HG03520 (cell line): ENCODE measurements around the gene DSG3.

Source experiments
- ATAC-seq: cut with Tn5 transposase; IDR thresholded peaks from one replicate; pipeline ENCODE4 v1.9.1; 2021; ENCODE audit warnings: mild to moderate bottlenecking, moderate library complexity; ENCODE audit not compliant: unreplicated experiment

DSG3 gene

DNA sequence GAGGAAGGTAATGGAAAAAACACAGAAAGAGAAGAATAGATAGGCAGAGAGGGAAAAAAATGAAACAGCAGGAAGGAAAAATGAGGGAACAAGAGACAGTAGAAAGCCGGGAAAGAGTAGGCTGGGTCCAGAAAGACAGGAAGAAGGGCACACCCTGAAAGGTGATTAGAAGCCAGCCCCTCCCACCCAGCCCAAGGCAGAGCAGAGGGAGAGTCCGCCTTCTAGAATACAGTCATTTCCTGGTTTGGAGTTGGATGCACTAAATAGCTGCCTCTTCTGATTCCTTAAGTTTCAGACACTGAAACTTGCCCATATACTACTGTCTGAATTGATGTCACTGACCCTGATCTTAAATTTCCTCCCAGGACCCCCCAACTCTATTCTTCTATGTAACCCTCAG is 17.9 kb upstream of the DSG3 start:
- no peak for ATAC-seq

DNA sequence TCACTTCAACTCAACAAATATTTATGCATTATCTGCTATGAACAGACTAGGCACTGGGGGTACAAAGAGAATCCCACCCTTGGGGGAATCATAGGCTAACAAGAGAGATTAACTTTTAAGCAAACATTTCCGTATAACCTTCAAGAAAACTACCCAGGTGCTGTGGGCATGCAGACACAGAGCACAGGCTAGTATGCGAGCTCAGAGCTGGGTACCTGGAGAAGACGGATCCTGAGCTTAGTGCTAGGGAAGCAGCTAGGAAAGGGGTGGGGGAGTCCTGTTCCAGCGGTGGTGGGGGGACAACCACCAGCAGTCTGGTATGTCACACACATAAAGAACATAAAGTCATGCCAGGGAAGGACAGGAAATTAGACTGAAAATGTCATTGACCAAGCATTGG is 17.5 kb upstream of the DSG3 start:
- ATAC-seq, result no peak

DNA sequence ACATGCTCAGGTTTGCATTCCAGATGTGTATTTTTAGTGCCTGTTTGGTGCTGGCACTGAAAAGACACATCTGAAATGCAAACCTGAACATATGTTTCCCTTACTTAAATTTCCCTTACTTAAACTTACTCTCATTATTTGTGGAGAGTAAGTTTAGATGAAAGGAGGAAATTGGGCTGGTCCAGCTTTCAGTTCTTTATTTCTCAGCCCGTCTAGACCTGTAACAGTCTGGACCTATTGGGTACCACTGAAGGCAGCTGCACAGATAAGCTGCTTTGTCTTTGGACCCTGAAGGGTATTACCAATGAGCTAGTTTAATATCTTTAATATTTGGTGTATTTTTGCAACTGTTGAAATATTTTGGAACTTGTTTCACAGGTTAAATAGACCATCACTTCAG is 17.0 kb upstream of the DSG3 start:
- no peak for ATAC-seq

DNA sequence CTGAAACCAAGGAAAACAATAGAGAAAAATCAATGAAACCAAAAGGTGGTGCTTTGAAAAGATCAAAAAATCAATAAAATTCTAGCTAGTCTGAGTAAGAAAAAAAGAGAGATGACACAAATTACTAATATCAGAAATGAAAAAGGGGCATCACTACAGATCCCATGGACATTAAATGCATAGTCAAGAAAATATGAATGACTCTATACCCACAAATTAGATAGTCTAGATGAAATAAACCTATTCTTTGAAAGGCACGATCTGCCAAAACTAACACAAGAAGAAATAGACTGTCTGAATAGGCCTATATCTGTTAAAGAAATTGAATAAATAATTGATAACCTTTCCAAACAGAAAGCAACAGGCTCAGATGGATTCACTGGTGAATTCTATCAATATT is 15.2 kb upstream of the DSG3 start:
- ATAC-seq, result no peak

DNA sequence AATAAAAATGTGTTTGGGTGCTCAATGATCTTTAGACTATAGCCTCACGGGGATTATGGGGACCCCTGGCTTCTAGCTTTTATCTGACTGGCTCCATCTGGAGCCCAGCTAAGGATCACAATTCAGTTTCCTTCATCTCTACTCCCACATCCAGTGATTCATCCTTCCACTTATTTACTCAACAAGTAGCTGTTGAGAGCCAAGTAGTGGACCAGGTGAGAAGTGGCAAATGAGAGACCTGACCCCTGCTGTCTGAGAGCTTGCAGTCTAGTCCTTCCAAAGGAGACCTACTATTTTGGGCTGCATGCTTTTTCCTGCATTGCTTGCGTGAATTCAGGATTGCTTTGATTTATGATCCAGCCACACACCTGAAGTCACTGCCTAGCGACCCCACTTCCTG is 10.7 kb upstream of the DSG3 start:
- no peak for ATAC-seq

DNA sequence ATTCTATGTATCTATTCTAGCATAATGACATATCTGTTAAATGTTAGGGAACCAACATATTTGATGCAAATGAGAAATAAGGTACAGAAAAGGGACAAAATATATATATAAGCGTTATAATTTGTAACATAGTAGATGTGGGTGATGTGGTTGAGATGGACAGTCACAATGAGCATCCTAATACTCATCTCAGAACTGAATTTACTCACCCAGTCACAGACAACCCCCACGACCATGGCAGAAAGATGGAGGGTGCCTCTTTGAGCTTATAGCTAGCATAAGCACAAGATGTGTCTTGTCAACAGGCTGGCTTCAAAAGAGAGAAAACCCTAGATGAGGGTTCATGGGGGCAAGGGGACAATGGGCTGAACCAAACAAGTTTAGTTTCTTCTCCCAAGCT is 9.1 kb upstream of the DSG3 start:
- peak; percentile 89 for ATAC-seq

DNA sequence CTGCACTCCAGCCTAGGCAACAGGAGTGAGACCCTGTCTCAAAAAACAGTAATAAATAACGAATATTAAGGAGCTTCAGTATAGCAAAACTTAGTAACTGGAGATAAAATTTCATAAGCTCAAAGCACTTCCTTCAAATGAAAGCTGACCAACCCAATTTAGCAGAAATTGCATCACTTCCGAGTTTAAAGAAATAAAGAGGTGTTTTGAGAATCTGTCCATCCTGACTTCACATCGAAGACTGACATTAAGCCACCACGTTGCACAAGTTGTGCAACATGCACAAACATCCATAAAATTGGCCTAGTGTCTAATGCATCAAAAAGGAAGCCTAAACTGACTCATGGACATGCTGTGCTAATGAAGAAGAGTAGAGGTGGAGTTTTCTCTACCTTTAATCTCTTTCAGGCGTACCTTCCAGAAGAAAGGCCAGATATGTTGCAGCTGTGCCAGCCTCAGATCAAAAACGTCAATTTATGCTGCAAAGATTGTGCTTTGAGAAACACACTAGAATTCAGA is 7.7 kb upstream of the DSG3 start:
- no peak for ATAC-seq

DNA sequence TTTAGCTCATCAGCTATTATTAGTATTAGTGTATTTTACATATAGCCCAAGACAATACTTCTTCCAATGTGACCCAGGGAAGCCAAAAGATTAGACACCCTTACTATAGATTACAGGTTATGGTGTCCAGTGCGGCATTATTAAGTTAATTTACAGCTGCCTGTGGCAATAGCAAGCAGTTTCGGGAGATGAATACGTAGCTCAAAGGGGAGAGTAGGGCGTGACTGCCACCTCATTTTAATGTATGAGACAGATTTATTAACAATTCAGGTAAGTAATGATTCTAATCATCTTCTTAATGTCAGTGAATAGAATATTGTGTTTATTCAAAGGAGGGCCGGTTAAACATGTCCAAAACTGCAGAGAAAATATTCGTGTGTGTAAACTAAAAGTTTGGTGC is 6.8 kb upstream of the DSG3 start:
- ATAC-seq, result no peak

DNA sequence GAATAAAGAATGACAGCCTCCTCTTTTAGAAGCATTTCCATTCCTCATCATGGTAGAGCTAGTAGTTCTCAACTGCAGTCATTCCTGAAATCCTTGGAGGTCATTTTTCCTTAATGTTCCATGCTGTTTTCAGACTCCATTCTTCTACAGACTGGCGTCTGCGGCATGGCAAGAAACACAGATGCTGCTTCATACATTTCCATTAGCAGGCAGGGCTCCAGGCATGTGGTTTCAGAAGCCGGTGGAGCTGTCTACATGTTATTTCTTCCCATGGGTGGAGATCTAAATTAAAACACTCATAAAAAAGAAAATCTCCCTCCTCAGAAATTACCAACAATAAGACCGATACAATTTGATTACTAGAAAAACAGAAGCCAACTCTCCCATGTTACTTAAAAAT is 6.0 kb upstream of the DSG3 start:
- no peak for ATAC-seq

DNA sequence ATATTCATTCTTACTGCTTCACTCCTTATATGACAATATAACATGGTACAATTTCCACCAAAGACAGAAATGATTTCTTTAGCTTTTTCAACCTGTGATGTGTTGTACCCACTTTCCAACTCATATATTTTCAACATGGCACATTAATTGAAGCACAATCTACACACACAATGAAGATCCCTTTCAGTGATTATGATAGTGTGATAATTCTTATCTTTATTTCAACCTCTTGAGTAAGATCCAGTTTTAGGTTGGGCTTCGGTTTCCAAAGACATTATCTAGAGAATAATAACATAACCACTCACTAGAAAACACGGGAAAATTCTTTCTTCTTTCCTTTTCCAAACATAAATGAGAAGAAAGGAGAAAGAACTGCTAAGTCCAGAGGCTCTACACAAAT is 3.4 kb upstream of the DSG3 start:
- ATAC-seq, result no peak

DNA sequence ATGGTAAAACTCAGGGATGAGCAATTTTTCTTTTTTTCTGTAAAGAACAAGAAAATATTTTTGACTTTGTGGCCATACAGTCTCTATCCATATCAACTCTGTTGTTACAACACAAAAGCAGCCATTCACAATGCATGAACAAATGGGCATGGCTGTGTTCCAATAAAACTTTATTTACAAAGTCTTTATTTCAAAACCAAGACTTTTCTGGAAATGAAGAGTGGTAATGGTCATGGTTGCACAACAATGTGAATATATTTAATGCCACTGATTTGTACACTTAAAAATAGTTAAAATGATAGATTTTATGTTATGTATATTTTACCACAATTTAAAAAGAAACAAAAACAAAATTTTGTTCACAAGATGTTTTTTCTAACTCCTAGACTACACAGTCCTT is 1.6 kb upstream of the DSG3 start:
- ATAC-seq, result no peak

DNA sequence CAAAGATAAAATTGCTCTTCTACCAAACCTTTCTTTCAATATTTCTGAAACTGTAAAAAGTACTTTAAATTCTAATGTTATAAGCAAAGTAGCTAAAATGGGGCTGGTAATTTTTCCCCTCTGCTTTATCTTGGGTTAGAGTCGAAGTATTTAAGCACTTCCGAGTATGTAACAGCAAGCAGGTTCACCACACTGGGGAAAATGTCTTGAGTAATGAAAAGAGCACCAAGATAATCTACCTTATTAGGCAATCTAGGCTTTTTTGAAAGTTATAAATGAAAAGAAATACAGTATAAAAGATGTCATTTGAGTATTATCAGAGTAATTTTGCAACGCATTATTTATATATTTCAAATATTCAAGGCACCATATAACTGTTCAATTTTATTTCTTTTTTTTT is 687 bp upstream of the DSG3 start:
- ATAC-seq, result no peak

DNA sequence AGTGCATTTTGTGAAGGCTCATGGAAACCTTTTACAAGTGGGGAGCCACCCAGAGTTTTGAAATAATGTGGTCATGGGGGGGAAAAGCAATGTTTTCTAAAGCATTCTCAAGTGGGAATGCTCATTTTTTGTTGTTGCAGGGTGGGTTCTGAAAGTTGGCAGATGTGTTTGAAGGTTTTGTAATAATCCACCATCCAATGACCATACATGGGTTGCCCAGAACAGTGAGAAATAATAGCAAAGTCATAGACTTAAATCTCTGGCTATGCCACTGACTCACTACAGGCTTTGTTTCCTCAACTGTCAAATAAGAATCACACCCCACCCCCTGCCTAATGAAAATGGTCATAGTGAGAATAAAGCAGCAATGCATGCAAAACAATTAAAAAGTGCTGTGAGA is 2.9 kb downstream of the DSG3 start:
- no peak for ATAC-seq

DNA sequence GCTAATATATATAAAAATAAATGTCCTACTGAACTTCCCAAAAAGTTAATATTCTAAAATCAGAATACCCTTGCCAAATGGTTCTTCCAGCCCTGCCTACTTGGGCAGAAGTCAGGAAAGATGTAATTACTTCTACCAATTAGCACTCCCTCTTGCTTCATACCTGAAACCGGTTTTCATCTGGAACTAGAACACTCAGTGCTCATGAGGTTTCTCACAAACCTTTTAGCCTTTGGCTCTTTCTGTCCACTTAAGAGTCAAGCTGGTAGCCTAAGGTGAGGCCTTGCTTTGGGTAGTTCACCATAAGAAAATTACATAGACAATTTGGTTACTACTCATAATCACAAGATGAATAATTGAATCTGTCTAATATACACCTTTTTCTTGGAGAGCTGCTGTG is 4.1 kb downstream of the DSG3 start:
- no peak for ATAC-seq

DNA sequence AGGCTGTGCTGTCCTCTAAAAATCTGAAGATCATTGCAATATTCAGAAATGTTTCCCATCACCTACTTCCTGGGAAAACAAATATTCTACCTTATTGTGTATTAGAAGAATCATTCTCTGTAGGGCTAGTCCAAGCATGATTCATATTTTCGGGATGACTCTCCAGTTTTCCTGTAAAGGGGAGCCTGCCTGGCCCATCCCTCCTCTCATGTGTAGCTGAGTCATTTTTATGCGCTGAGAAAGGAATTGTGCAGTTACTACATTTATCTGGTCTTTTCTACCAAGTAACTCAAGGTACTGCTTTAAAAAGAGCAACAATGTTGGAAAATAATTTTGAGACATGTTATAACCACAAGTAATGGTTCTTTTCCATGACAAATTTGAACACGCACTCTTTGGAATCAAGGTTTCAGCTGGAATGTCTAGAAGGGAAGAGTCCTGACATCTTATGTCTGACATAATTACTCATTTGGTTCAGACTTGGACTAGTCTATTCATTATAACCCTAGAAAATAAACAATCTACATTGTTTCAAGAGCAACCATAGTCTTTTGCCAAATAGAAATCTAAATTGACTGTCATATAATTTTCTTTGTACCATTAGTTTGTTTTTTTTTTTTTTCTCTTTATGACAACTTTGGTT is 6.6 kb downstream of the DSG3 start:
- no peak for ATAC-seq

DNA sequence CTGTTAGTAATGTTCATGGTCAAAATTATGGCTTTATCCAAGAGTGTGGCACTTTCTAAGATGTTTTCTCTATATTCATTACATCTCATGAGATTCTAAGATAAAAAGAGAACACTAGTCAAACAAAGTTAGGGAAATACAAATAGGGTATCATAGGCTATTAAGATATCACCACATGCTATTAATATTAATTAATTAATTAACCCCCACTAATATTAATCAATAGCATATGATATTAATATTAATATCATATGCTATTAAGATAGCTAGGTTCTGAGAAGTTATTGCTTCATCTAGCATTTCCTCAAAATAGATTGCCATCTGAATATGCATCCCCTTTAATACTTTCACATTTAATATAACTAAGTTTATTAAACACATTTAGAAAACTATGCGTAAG is 22.1 kb downstream of the DSG3 start:
- no peak for ATAC-seq

DNA sequence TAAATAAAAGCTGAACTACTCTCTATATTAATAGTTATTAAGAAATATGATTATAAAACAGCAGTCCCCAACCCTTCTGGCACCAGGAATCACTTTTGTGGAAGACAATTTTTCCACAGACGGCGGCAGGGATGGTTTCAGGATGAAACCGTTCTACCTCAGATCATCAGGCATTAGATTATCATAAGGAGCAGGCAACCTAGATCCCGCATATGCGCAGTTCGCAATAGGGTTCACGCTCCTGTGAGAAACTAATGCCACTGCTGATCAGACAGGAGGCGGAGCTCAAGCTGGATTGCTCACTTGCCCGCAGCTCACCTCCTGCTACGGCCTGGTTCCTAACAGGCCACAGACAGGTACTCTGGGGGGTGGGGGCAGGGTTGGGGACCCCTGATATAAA is 31.1 kb downstream of the DSG3 start:
- no peak for ATAC-seq

DNA sequence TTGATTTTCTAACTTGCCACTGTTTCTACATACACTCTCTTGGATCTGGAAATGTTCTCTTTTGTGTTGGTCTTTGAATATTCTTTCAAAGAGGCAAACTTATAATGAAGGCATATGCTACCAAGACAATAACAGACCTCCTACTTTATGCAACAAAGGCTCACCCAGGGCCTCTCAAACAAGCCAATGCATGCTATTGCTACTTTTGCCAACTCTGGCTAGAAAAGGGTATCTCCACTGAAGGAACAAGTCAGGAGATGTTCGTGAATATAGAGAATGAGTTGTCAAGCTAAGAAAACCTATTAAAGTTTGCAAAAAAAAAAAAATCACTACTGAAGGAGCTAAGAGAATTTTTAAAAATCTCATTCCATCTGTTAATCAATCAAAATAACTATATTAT is 34.5 kb downstream of the DSG3 start:
- no peak for ATAC-seq

DNA sequence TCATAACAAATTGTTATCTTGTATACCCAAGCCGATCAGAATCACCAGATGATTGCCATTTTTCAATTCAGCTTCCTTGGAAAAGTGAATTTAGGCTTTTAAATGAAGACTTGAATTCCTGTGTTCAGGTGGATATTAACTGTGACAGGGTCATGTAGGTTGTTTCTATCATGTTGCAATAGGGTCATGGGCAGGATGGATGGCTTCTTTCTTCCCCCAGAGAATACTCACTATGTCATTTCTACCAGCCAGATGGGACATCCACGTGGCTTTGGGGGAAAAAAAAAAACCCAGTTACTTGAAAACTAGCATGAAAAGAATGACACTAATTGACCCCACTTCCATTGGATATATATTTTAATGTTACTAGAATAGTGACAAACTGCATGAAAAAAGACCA is 35.9 kb downstream of the DSG3 start:
- no peak for ATAC-seq

DNA sequence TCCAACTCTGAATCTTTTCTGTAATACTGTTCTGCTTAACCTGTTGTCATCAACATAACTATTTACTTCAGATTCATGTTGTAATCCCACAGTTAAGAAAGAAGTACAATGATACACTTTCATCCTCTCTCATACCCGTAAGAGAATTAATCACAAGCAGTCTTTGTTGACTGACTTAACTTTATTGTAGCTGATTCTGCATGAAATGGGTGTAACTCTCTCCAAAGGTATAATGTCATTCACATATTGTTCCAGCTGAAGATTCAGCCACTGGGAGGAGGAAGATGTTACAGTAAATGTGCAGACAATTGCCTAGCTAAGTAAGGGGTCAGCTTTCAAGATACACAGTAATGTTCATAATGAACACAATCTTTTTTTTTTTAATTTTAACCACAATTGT is 36.9 kb downstream of the DSG3 start:
- ATAC-seq, result no peak

DNA sequence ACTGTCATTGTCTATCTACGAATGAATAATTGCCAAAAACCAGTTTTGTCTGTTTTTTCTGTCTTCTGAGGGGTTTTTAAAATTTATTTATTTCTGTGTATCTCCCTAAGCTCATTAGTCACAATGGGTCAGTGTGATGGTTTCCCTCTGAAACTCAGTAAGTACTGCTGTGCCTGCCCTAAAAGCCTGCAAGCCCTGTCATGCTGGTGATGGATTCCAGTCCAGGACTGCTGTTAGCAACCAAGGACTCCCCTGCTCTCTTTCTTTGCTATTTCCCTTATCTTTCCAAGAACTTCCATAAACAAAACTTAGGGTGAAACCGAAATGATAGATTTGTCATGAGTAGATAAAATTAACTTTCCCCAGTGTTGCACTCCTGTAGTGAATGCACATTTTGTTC is 38.6 kb downstream of the DSG3 start:
- no peak for ATAC-seq

DNA sequence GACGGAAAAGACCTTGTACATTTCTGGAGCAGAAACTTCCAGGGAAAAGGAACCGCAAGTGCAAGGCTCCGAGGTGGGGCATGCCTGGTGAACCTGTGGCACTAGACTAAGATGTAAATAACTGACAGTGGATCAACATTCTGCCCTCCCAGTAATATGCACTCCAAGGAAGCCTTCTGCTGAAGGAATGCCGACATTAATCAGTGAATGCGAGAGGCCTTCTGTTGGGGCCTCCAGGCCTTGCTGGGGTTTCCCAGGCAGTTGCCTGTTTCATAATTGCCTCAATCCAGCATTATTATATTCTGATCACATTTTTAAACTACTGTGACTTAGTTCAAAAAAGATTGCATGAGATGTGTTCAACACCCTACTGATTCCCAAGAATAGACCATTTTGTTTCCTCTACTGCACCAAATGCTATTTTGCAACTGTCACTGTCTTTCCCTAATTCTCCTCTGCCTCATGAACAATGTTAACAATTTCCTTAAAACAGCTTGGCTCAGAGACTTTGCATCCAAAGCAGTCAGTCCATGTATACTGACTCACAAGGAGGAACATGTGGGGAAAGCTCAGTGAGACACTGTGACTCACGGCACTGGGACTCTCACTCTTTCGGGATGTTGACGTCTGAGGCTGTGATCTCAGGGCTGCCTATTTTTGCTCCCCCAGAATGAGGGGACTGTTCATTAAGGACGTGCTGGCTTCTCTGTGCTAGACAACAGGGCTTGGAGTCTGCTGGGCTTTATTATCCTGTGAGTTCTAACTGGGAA is 39.9 kb downstream of the DSG3 start:
- ATAC-seq, result no peak

DNA sequence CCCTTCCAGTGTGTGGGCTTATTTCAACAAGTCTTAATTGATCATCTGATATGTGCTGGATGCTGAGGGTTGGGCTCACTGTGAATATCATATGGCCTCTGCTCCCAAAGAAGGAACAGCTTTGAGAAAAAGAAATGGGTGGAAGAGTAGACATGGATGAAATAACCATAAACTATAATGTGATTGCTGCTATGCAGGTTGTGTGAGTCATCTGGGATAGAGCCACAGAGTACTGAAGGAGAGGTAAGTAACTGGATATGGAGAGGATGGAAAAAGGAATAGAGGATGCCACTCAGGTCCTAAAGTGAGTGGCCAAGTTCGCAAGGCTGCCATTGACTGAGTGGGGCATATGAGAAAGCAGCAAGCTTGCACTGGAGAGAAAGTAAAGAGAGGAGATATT is 41.8 kb downstream of the DSG3 start:
- ATAC-seq, result no peak
